Fibroblast of the aortic adventitia (primary cell): ENCODE data around the gene ARHGEF12. TPM values are rescaled to one million over a fixed set of nuclear protein-coding genes. Genes with fewer than 3 reads are reported as not detected.
A peak's percentile ranks its signal among the peaks of the same experiment; 100 is the strongest.

ENCODE experiments used
- DNase-seq: peaks from one replicate; pipeline ENCODE4 v3.0.0-alpha.2; 2010; ENCODE audit warnings: low read depth
- H3K4me3 ChIP-seq: 2 replicates; pipeline ENCODE4 v1.5.1; 2011; ENCODE audit warnings: low read depth, mild to moderate bottlenecking, control low read depth, low read length, moderate library complexity
- total RNA-seq: library from RNA; depleted of rRNA; stranded (reverse); fragments of >200 nt; gene quantifications from 2 replicates; pipeline ENCODE4 v1.2.3, GENCODE V29; 2012; ENCODE audit warnings: low replicate concordance
- TF ChIP-seq, protein P1 (sequence below): IDR thresholded peaks from 2 replicates; pipeline ENCODE4 v1.5.1; 2011; ENCODE audit warnings: mild to moderate bottlenecking, low read length, control low read depth, inconsistent platforms; ENCODE audit not compliant: insufficient read depth

The ARHGEF12 gene
- total RNA-seq, 1 donor: 103 TPM

DNA sequence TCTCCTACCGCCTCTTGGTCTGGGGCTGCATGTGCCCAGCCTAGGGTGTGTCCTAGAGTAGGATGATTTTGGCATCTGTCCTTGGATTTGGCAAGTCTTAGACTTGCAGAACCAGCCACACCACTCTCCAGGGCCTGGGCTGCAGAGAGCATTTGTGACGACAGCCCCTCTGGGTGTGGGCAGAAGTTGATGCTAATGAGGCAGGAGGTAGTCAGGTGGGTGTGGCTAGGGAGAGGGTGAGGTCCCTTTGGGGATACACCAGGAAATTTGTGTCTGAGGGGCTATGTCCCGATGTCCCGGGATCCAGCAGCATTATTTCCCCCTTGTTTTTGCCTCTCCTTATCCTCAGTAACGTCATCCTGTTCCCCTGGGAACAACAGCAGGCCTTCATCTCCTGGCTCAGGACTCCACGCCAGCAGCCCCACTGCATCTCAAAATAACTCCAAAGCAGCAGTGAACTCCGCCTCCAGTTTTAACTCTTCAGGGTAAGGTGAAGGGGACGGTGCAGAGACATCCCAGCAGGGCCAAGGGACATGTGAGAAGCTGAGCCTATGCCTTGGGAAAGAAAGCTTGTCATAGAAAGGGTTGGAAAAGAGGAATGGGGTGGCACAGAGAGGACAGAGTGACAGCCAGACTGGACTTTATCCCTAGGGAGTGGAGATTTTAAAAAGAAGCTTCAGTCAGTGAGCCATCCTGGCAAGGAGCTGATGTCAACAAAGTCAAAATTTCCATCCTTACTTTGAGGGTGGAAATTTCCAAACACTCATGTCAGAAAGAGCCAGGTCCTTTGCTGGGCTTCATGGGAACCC, 19.1 kb upstream of the ARHGEF12 start:
- TF ChIP-seq, protein P1, sequence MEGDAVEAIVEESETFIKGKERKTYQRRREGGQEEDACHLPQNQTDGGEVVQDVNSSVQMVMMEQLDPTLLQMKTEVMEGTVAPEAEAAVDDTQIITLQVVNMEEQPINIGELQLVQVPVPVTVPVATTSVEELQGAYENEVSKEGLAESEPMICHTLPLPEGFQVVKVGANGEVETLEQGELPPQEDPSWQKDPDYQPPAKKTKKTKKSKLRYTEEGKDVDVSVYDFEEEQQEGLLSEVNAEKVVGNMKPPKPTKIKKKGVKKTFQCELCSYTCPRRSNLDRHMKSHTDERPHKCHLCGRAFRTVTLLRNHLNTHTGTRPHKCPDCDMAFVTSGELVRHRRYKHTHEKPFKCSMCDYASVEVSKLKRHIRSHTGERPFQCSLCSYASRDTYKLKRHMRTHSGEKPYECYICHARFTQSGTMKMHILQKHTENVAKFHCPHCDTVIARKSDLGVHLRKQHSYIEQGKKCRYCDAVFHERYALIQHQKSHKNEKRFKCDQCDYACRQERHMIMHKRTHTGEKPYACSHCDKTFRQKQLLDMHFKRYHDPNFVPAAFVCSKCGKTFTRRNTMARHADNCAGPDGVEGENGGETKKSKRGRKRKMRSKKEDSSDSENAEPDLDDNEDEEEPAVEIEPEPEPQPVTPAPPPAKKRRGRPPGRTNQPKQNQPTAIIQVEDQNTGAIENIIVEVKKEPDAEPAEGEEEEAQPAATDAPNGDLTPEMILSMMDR: no peak
- no peak overlapping the region for H3K4me3 ChIP-seq
- DNase-seq: peak; percentile 87

DNA sequence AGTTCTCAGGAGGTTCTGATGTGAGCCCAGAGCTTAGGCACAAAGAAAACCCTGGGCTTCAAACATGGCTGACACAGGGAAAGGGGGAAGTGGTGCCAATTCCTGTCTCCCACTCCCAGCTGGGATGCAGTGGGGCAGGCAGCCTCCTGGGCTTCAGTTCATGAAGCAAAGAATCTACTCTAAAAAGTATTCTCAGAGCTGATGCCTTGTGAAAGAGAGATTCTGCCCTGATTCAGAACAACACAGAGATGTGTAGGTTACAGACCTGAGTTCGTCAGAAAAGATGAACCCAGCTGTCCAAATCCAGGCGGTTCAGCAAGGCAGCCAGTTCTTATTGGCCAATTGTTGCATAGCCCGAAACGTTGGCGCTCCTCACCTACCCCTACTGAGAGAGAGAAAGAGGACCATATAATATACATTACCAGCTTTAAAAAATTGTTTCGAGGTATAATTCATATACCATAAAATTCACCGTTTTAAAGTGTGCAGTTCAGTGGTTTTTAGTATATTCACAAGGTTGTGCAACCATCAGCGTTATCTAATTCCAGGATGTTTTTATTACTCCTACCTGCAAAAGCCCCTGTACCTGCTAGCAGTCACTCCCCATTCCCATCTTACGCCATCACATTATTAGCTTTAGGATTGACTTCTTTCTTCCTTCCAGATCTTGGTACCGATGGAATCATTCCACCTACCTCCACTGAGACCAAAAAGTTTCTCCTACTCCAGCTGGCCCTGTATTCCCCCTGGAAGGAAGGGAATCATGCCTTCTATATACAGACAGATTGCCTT, 18.3 kb upstream of the ARHGEF12 start:
- TF ChIP-seq, protein P1: no peak
- no peak overlapping the region for H3K4me3 ChIP-seq
- DNase-seq: no peak

DNA sequence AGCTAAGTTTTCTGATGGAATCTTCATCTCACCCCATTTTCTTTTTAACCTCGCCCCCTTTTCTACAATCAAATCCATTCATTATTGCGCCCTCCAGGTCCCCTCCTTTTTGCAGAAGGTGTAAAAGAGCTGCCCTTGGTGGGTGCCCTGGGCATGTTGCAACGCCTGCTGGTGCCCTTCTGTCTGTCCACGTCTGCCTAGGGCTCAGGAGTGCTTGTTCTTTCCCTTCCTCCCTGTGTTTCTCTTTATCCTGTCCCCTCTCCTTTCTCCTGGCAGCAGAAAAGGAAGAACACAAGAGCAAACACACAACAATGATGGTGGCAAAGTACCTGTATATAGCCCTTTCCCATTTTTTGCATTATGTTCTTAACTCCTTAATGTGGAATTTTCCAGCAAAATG, 17.3 kb upstream of the ARHGEF12 start:
- H3K4me3 ChIP-seq: no peak overlapping the region
- TF ChIP-seq, protein P1: no peak
- DNase-seq: no peak

DNA sequence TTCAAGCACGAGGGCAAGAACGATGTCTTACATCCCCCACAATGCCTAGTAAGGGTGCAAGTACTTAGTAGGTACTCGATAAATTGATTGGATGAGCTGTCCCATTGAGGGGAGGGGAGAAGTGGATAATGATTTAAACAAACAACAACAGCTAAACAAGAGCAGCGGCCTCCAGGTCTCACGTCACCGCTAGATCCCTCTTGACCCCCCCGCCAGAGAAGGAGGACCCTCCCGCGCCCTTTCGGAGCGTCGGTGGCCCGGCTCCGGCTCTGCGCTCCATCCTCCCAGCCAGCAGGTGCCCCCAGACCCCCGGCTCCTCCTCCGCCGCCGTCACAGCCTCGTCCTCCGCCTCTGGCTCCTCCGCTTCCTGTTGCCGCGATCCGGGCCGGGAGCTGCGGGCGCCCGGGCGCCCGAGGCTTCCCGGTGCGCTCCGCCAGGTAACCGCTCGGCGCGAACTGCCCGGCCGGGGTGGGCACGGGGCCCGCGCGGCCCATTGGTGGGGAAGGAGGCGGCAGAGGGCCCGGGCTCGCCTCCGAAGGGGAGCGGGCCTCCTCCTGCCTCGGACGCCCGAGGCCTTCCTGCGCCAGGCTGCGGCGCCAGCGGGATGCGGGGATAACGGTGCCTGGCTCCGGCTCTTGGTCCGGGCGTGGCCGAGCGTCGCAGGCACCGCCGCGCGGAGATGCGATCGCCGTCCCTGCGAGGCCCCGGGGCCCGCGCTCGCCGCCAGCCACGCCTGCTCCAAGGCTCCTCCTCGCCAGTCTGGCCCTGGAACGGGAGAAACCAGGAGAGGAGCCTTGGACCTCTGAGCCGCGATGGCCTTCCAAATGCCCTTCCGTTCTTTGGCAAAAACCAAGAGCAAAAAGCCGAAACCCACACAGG, 11.0 kb upstream of the ARHGEF12 start, which contains the start of gene TLCD5:
TLCD5 (plus strand) TSS at position 368 of the 879 bp plus-strand sequence. CDS start 2,143 bp downstream, outside the sequence.
- H3K4me3 ChIP-seq: peak within 1 kb of the TSS; percentile 77
- TF ChIP-seq, protein P1: peak; percentile 15
- DNase-seq: peak; percentile 52

DNA sequence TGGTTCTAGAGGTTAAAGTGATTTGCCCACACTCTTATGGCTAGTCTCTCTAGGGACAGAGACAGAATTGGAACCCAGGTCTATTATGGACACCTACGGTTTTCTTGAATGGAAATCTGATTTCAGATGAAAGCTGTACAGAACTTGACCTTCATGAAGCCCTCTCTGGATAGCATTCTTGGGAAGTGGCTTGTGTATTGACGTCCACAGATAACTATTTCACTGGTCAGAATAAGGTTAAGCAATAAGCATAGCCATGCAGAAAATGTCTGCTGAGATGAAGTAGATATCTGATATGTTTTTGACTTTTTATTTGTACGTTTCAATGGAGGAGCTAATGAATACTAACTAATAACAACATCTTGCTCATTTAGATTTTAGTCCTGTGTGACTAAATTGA, 10.0 kb upstream of the ARHGEF12 start:
- TF ChIP-seq, protein P1: no peak
- DNase-seq: peak; percentile 80
- peak overlapping the region; percentile 77 for H3K4me3 ChIP-seq

DNA sequence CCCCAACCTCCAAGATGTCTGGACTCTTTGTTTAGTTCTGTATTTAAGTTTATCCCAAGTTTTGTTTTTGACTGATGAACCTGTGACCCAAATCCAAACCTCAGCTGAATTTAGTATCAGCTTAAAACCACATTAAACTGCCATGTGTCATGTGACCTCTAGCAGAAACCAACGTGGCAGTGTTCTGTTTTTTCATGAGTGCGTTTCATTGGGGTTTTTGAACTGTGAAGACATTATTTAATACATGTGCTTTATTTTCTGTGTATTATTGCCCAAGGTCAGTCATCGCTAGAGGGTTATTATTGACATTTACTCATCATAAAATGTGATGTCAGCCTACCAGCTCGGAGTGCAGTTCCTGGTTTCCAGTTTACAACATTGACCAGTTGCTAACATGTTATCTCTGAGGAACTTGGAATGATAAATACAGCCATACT, 9.3 kb upstream of the ARHGEF12 start:
- TF ChIP-seq, protein P1: no peak
- H3K4me3 ChIP-seq: no peak overlapping the region
- DNase-seq: no peak
